PC-3 (cell line): ENCODE measurements around the gene DHX16. TPM values are rescaled to one million over a fixed set of nuclear protein-coding genes. Genes with fewer than 3 reads are reported as not detected.
A peak's percentile ranks its signal among the peaks of the same experiment; 100 is the strongest.

Source experiments
- ATAC-seq: fragments of 200-7000 bp; cut with Tn5 transposase; 2 replicates; pipeline ENCODE4 v1.9.1; 2020; ENCODE audit warnings: mild to moderate bottlenecking, moderate library complexity
- BruUV-seq: library from RNA; stranded (reverse); fragments of 400-500 nt; replicated peaks from 2 replicates; lab custom pipeline; 2021; lab: Mats Ljungman, UMichigan
- CTCF ChIA-PET: fragments of 300-600 bp; sonication (Branson Sonifier 250); formaldehyde crosslinking; loops from one replicate; lab custom pipeline; 2022; ENCODE audit warnings: antibody characterized with exemption; lab: Charles Lee
- POLR2A ChIA-PET: fragments of 300-600 bp; sonication (Branson Sonifier 250); formaldehyde crosslinking; loops from one replicate; lab custom pipeline; 2022; ENCODE audit warnings: antibody characterized with exemption; ENCODE audit not compliant: unreplicated experiment; lab: Charles Lee
- DNase-seq: peaks from one replicate; pipeline ENCODE4 v3.0.0-alpha.2; 2015
- H2AFZ ChIP-seq: fragments of 300-600 bp; sonication (generic); 2 replicates; pipeline ENCODE4 v1.6.0; 2016; ENCODE audit warnings: antibody characterized with exemption, low read length
- H3F3A ChIP-seq: fragments of 300-600 bp; sonication (generic); one replicate; pipeline ENCODE4 v1.6.0; 2017; ENCODE audit warnings: antibody characterized with exemption, low read length, control low read depth, mild to moderate bottlenecking; ENCODE audit not compliant: unreplicated experiment
- H3K27ac ChIP-seq: fragments of 300-600 bp; sonication (generic); 2 replicates; pipeline ENCODE4 v1.5.1; 2016; ENCODE audit warnings: mild to moderate bottlenecking, low read length
- H3K27me3 ChIP-seq: fragments of 300-600 bp; sonication (generic); 2 replicates; pipeline ENCODE4 v1.6.1; 2016; ENCODE audit warnings: low read length, mixed read lengths
- H3K36me3 ChIP-seq: fragments of 300-600 bp; sonication (generic); 2 replicates; pipeline ENCODE4 v1.6.1; 2016; ENCODE audit warnings: low read depth, mixed run types, low read length, mixed read lengths
- H3K4me1 ChIP-seq: fragments of 300-600 bp; sonication (generic); 2 replicates; pipeline ENCODE4 v1.5.1; 2016; ENCODE audit warnings: low read length; ENCODE audit not compliant: insufficient read depth
- H3K4me2 ChIP-seq: fragments of 300-600 bp; sonication (generic); 2 replicates; pipeline ENCODE4 v1.6.0; 2016; ENCODE audit warnings: low read length
- H3K4me3 ChIP-seq: fragments of 300-600 bp; sonication (generic); 2 replicates; pipeline ENCODE4 v1.5.1; 2016; ENCODE audit warnings: mild to moderate bottlenecking, low read length, mixed read lengths
- H3K79me2 ChIP-seq: fragments of 300-600 bp; sonication (generic); 2 replicates; pipeline ENCODE4 v1.6.1; 2017; ENCODE audit warnings: low read length, mixed read lengths
- H3K9ac ChIP-seq: fragments of 300-600 bp; sonication (generic); 2 replicates; pipeline ENCODE4 v1.6.0; 2016; ENCODE audit warnings: mild to moderate bottlenecking, low read length
- H3K9me2 ChIP-seq: fragments of 300-600 bp; sonication (generic); replicated peaks from 2 replicates; pipeline ENCODE4 v1.6.1; 2016; ENCODE audit warnings: mixed run types, low read length, mixed read lengths
- H3K9me3 ChIP-seq: fragments of 300-600 bp; sonication (generic); 2 replicates; pipeline ENCODE4 v1.6.1; 2016; ENCODE audit warnings: low read length, mixed read lengths
- H4K20me1 ChIP-seq: fragments of 300-600 bp; sonication (generic); 2 replicates; pipeline ENCODE4 v1.6.1; 2016; ENCODE audit warnings: low read length, mixed read lengths
- CTCF ChIP-seq: fragments of 300-600 bp; sonication (generic); conservative IDR thresholded peaks from 2 replicates; pipeline ENCODE4 v1.5.1; 2017; ENCODE audit warnings: antibody characterized with exemption, low read depth, mild to moderate bottlenecking, low read length
- EZH2 ChIP-seq: fragments of 300-600 bp; sonication (generic); IDR thresholded peaks from one replicate; pipeline ENCODE4 v1.6.1; 2017; ENCODE audit warnings: antibody characterized with exemption, mild to moderate bottlenecking, low read length; ENCODE audit not compliant: unreplicated experiment
- EZH2phosphoT487 ChIP-seq: fragments of 300-600 bp; sonication (generic); IDR thresholded peaks from 2 replicates; pipeline ENCODE4 v1.6.1; 2018; ENCODE audit warnings: mild to moderate bottlenecking, antibody characterized with exemption, low read length, borderline replicate concordance
- intact Hi-C: fragments of 100-400 bp; cut with micrococcal nuclease; formaldehyde crosslinking; loops from 2 replicates; pipeline ENCODE4 v1.9.0; 2023
- total RNA-seq: library from RNA; depleted of rRNA; stranded (reverse); fragments of >200 nt; gene quantifications from 2 replicates; pipeline ENCODE4 v1.2.3, GENCODE V29; 2014

DHX16 gene
- total RNA-seq, 1 experiment from 2014 or later, result 50.0 TPM

- peaks cover 42% of the 10 kb centered on the region for H4K20me1 ChIP-seq
- no peaks in the 10 kb centered on the region for H3K27me3 ChIP-seq
- ATAC-seq, result no peak
- H3K36me3 ChIP-seq, result peaks cover 36% of the 10 kb centered on the region
- no peaks in the 10 kb centered on the region for H3K9me2 ChIP-seq
- CTCF ChIA-PET, result interaction anchor here (0.7 to 1.9 kb wide), 3 partner anchors 69 to 117 kb away, joined by 3 to 6 read pairs (median 4); no protein-coding TSS in a partner anchor
- H3K27ac ChIP-seq, result no peak overlapping the region
- no peak overlapping the region for H2AFZ ChIP-seq
- H3K4me3 ChIP-seq, result peak overlapping the region; percentile 39; the same call in 1 of the 2 replicates
- H3K4me1 ChIP-seq, result peaks cover 32% of the 10 kb centered on the region
- peak overlapping the region; percentile 99 for H3K4me2 ChIP-seq
- intact Hi-C loops, result no loop called here
- peak; percentile 48 for DNase-seq
- no peaks in the 10 kb centered on the region for H3K9me3 ChIP-seq
- TF ChIP-seq EZH2phosphoT487 (no peak), CTCF (no peak), EZH2 (no peak)
- peaks cover 25% of the 10 kb centered on the region for H3F3A ChIP-seq
- POLR2A ChIA-PET, result interaction anchor here (0.6 to 0.7 kb wide), 2 partner anchors 61 to 75 kb away, joined by 3 read pairs; no protein-coding TSS in a partner anchor
- peaks cover 67% of the 10 kb centered on the region for H3K79me2 ChIP-seq
- no peak overlapping the region for H3K9ac ChIP-seq
- no TSS peak for BruUV-seq
Measured at GRCh38 chr6:30613251-30614043, 59.4 kb downstream of the DHX16 start.

- Histone ChIP-seq H3K4me1 (peaks cover 30% of the 10 kb centered on the region), H3F3A (peaks cover 25% of the 10 kb centered on the region), H3K27me3 (no peaks in the 10 kb centered on the region), H2AFZ (no peak overlapping the region), H3K9me2 (no peaks in the 10 kb centered on the region), H3K27ac (no peak overlapping the region), H3K79me2 (peaks cover 60% of the 10 kb centered on the region), H3K4me2 (peak overlapping the region; percentile 99), H3K9ac (no peak overlapping the region), H3K4me3 (no peak overlapping the region), H3K36me3 (peaks cover 38% of the 10 kb centered on the region), H3K9me3 (no peaks in the 10 kb centered on the region), H4K20me1 (peaks cover 42% of the 10 kb centered on the region)
- no peak for ATAC-seq
- intact Hi-C loops, result no loop called here
- ChIA-PET CTCF (interaction anchor here (0.7 to 1.9 kb wide), 5 partner anchors 13 to 127 kb away, joined by 3 to 6 read pairs (median 4); no protein-coding TSS in a partner anchor), POLR2A (interaction anchor here (0.7 kb wide), 2 partner anchors 12 to 75 kb away, joined by 3 read pairs; no protein-coding TSS in a partner anchor)
- DNase-seq, result peak; percentile 37
- TF ChIP-seq EZH2 (no peak), CTCF (no peak), EZH2phosphoT487 (no peak)
- BruUV-seq, result no TSS peak
Measured at GRCh38 chr6:30612687-30613248, 60.0 kb downstream of the DHX16 start.
